Gastroesophageal sphincter (tissue), 3 donors: Measurements from ENCODE around the gene ENPP3.

Experiments
- CTCF ChIP-seq, 4 experiments: fragments of 200-600 bp in 2 of 4; fragments of 450-650 bp in 2 of 4; sonication (generic) in 1 of 4; IDR thresholded peaks; one replicate each; pipeline ENCODE4 v1.5.1; 2017 to 2019; ENCODE audit warnings: antibody characterized with exemption in 4 of 4, mild to moderate bottlenecking in 2 of 4, moderate library complexity in 2 of 4
- EP300 ChIP-seq: sonication (generic); formaldehyde crosslinking; IDR thresholded peaks from one replicate; pipeline ENCODE4 v1.6.1; 2017; ENCODE audit warnings: antibody characterized with exemption, mild to moderate bottlenecking
- POLR2A ChIP-seq, 2 donors: fragments of 450-650 bp; IDR thresholded peaks; one replicate each; pipeline ENCODE4 v1.6.1; 2017; ENCODE audit warnings: antibody characterized with exemption in 2 of 2, mild to moderate bottlenecking in 2 of 2, moderate library complexity in 1 of 2
- POLR2AphosphoS5 ChIP-seq: sonication (generic); formaldehyde crosslinking; IDR thresholded peaks from one replicate; pipeline ENCODE4 v1.6.1; 2017; ENCODE audit warnings: antibody characterized with exemption

- TF ChIP-seq EP300 (no peak), POLR2AphosphoS5 (no peak), CTCF (IDR thresholded peaks at IDR 0.05) (no peak), POLR2A (IDR thresholded peaks at IDR 0.05) (no peak)
Observed at GRCh38 chr6:131721161-131721560, 84.1 kb downstream of the ENPP3 start.
